ENCODE data around the gene ETNK1.

ETNK1 gene

DNA sequence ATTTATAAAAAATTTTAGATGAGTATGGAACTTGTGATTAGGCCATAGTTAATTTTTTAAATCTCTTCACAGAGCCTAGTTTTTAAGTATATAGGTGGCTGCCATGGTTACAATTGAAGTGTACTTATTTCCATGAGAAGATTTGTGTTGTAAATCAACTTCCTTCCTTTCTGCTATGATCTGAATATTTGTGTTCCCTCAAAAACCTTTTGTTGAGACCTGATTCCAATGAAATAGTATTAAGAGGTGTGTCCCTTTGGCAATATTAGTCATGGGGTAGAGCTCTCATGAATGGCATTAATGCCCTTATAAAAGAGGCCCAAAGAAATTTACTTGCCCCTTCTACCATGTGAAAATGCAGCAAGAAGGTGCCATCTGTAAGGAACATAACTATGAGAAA is 28.8 kb downstream of the ETNK1 start:
- H3K27ac ChIP-seq (ENCODE audit: low read depth, low read length) = no peak overlapping the region
- H3K27me3 ChIP-seq (ENCODE audit: control insufficient read depth, low read length) = no peaks in the 10 kb centered on the region
- TF ChIP-seq, protein P1, sequence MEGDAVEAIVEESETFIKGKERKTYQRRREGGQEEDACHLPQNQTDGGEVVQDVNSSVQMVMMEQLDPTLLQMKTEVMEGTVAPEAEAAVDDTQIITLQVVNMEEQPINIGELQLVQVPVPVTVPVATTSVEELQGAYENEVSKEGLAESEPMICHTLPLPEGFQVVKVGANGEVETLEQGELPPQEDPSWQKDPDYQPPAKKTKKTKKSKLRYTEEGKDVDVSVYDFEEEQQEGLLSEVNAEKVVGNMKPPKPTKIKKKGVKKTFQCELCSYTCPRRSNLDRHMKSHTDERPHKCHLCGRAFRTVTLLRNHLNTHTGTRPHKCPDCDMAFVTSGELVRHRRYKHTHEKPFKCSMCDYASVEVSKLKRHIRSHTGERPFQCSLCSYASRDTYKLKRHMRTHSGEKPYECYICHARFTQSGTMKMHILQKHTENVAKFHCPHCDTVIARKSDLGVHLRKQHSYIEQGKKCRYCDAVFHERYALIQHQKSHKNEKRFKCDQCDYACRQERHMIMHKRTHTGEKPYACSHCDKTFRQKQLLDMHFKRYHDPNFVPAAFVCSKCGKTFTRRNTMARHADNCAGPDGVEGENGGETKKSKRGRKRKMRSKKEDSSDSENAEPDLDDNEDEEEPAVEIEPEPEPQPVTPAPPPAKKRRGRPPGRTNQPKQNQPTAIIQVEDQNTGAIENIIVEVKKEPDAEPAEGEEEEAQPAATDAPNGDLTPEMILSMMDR (IDR thresholded peaks at IDR 0.05; ENCODE audit: low read depth, low read length, poor library complexity, severe bottlenecking) = no peak
- TF ChIP-seq EZH2phosphoT487 (IDR thresholded peaks at IDR 0.05; ENCODE audit: borderline replicate concordance, low read length) = no peak
- H3K79me2 ChIP-seq (ENCODE audit: control insufficient read depth, low read length) = peaks cover 33% of the 10 kb centered on the region
- H3K9me2 ChIP-seq (replicated peaks; ENCODE audit: control insufficient read depth, low read length) = no peaks in the 10 kb centered on the region
- H3F3A ChIP-seq (ENCODE audit: control insufficient read depth, insufficient read depth) = no peaks in the 10 kb centered on the region
- no peaks in the 10 kb centered on the region for H3K9me3 ChIP-seq (ENCODE audit: control insufficient read depth, insufficient read depth, low read length)
- no peaks in the 10 kb centered on the region for H4K20me1 ChIP-seq (ENCODE audit: control insufficient read depth, insufficient read depth, low read depth, low read length)
- peaks cover 8% of the 10 kb centered on the region for H3K4me1 ChIP-seq (ENCODE audit: control insufficient read depth, low read length)
- peaks cover 21% of the 10 kb centered on the region for H3K36me3 ChIP-seq (ENCODE audit: control insufficient read depth, low read length)
- no peak overlapping the region for H3K4me3 ChIP-seq (ENCODE audit: low read length)
- H3K4me2 ChIP-seq (ENCODE audit: low read length) = no peak overlapping the region

DNA sequence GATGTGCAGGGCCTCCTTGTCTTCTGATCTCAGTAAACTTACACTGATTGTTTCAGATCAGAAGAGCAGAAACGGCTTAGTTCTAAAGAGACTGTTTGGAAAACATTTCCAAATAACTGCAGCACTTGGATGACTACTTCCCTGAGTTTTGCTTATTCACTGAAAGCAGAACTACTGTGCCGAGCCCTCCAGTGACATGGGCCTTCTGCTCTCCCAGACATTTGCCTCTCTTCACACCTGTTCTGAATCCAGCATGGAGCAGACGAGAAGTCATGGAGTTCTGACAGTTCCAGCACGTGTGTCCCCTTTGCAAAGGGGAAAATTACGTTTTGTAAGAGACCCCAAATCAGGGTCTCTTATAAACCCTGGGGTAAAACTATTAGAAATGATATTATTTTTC is 31.4 kb downstream of the ETNK1 start:
- H3K4me3 ChIP-seq (ENCODE audit: low read length) = no peak overlapping the region
- no peaks in the 10 kb centered on the region for H3F3A ChIP-seq (ENCODE audit: control insufficient read depth, insufficient read depth)
- H3K27me3 ChIP-seq (ENCODE audit: control insufficient read depth, low read length) = no peaks in the 10 kb centered on the region
- TF ChIP-seq, protein P1 (IDR thresholded peaks at IDR 0.05; ENCODE audit: low read depth, low read length, poor library complexity, severe bottlenecking) = no peak
- TF ChIP-seq EZH2phosphoT487 (IDR thresholded peaks at IDR 0.05; ENCODE audit: borderline replicate concordance, low read length) = no peak
- H3K4me1 ChIP-seq (ENCODE audit: control insufficient read depth, low read length) = peaks cover 8% of the 10 kb centered on the region
- H3K79me2 ChIP-seq (ENCODE audit: control insufficient read depth, low read length) = peaks cover 27% of the 10 kb centered on the region
- no peak overlapping the region for H3K4me2 ChIP-seq (ENCODE audit: low read length)
- H3K9me3 ChIP-seq (ENCODE audit: control insufficient read depth, insufficient read depth, low read length) = no peaks in the 10 kb centered on the region
- H4K20me1 ChIP-seq (ENCODE audit: control insufficient read depth, insufficient read depth, low read depth, low read length) = no peaks in the 10 kb centered on the region
- no peak overlapping the region for H3K27ac ChIP-seq (ENCODE audit: low read depth, low read length)
- peaks cover 25% of the 10 kb centered on the region for H3K36me3 ChIP-seq (ENCODE audit: control insufficient read depth, low read length)
- no peaks in the 10 kb centered on the region for H3K9me2 ChIP-seq (replicated peaks; ENCODE audit: control insufficient read depth, low read length)

DNA sequence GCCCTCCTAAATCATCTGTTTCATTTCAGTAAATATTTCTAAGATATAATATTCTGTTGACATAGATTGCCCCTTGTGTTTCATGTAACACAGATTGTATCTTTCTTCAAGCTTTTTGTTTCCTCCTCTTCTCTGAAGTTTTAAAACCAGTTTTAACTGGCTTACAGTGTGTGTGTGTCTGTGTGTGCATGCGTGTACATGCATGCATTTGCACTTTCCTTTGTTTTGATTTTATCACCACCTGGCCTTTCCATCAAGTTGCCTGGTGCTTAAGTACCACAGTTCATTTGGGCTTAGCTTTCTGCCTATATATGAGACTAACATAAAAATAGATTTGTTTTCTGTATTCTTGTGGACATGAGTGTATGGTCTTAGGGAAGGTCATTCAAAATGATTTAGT is 31.9 kb downstream of the ETNK1 start:
- no peak overlapping the region for H3K27ac ChIP-seq (ENCODE audit: low read depth, low read length)
- TF ChIP-seq EZH2phosphoT487 (IDR thresholded peaks at IDR 0.05; ENCODE audit: borderline replicate concordance, low read length) = no peak
- TF ChIP-seq, protein P1 (IDR thresholded peaks at IDR 0.05; ENCODE audit: low read depth, low read length, poor library complexity, severe bottlenecking) = no peak
- no peak overlapping the region for H3K4me2 ChIP-seq (ENCODE audit: low read length)
- peaks cover 28% of the 10 kb centered on the region for H3K36me3 ChIP-seq (ENCODE audit: control insufficient read depth, low read length)
- no peaks in the 10 kb centered on the region for H3K27me3 ChIP-seq (ENCODE audit: control insufficient read depth, low read length)
- no peaks in the 10 kb centered on the region for H3K9me3 ChIP-seq (ENCODE audit: control insufficient read depth, insufficient read depth, low read length)
- peaks cover 8% of the 10 kb centered on the region for H3K4me1 ChIP-seq (ENCODE audit: control insufficient read depth, low read length)
- peaks cover 27% of the 10 kb centered on the region for H3K79me2 ChIP-seq (ENCODE audit: control insufficient read depth, low read length)
- no peaks in the 10 kb centered on the region for H3K9me2 ChIP-seq (replicated peaks; ENCODE audit: control insufficient read depth, low read length)
- no peaks in the 10 kb centered on the region for H4K20me1 ChIP-seq (ENCODE audit: control insufficient read depth, insufficient read depth, low read depth, low read length)
- H3K4me3 ChIP-seq (ENCODE audit: low read length) = no peak overlapping the region
- no peaks in the 10 kb centered on the region for H3F3A ChIP-seq (ENCODE audit: control insufficient read depth, insufficient read depth)

DNA sequence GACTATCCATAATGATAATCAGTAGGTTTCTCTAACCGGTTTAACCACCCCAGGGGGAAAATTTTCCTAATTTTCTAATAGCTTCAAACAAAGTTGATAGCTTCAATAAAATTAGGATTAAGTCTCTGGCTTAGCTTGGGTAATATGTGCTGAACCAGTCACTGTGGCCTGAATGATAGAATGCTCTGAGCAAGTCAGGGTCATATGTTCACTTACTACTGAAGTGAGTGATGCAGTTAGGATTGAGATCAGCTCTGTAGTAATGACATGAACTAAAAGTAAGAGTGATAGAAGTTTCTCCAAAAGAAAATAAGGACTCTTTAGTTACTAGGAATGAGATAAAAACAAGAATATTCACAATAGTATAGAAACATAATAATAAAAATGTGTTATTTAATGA is 32.6 kb downstream of the ETNK1 start:
- Histone ChIP-seq H3K4me3 (ENCODE audit: low read length) (no peak overlapping the region), H3F3A (ENCODE audit: control insufficient read depth, insufficient read depth) (no peaks in the 10 kb centered on the region), H3K4me2 (ENCODE audit: low read length) (no peak overlapping the region), H4K20me1 (ENCODE audit: control insufficient read depth, insufficient read depth, low read depth, low read length) (no peaks in the 10 kb centered on the region), H3K4me1 (ENCODE audit: control insufficient read depth, low read length) (peaks cover 8% of the 10 kb centered on the region), H3K36me3 (ENCODE audit: control insufficient read depth, low read length) (peaks cover 27% of the 10 kb centered on the region), H3K27me3 (ENCODE audit: control insufficient read depth, low read length) (no peaks in the 10 kb centered on the region), H3K9me3 (ENCODE audit: control insufficient read depth, insufficient read depth, low read length) (no peaks in the 10 kb centered on the region), H3K9me2 (replicated peaks; ENCODE audit: control insufficient read depth, low read length) (no peaks in the 10 kb centered on the region), H3K27ac (ENCODE audit: low read depth, low read length) (no peak overlapping the region), H3K79me2 (ENCODE audit: control insufficient read depth, low read length) (peaks cover 20% of the 10 kb centered on the region)
- TF ChIP-seq EZH2phosphoT487 (IDR thresholded peaks at IDR 0.05; ENCODE audit: borderline replicate concordance, low read length) = no peak
- TF ChIP-seq, protein P1 (IDR thresholded peaks at IDR 0.05; ENCODE audit: low read depth, low read length, poor library complexity, severe bottlenecking) = no peak
